Measurements from ENCODE around the gene AMDHD1.

Gene AMDHD1

GRCh38 chr12:95997911-95998510, 54.9 kb downstream of the AMDHD1 start:
- no peaks in the 10 kb centered on the region for H3K27me3 ChIP-seq (ENCODE audit: insufficient read depth, low read length)
- H3K36me3 ChIP-seq (ENCODE audit: insufficient read depth, low read depth, low read length), result peaks cover 17% of the 10 kb centered on the region; the same call in 1 of the 2 replicates
- H3K9ac ChIP-seq (ENCODE audit: low read depth, low read length), result no peak overlapping the region
- H3K4me3 ChIP-seq (ENCODE audit: low read length), result no peak overlapping the region
- H3K4me1 ChIP-seq (ENCODE audit: insufficient read depth, low read length), result 0 out of 2 replicates have a peak, but pooled peaks cover 3% of the 10 kb centered on the region
- H3K9me3 ChIP-seq (ENCODE audit: insufficient read depth, low read depth, low read length), result no peaks in the 10 kb centered on the region
- H3K27ac ChIP-seq (ENCODE audit: low read length), result no peak overlapping the region

- Histone ChIP-seq H3K4me3 (ENCODE audit: low read length) (no peak overlapping the region), H3K9ac (ENCODE audit: low read depth, low read length) (no peak overlapping the region), H3K9me3 (ENCODE audit: insufficient read depth, low read depth, low read length) (no peaks in the 10 kb centered on the region), H3K36me3 (ENCODE audit: insufficient read depth, low read depth, low read length) (peaks cover 25% of the 10 kb centered on the region), H3K27me3 (ENCODE audit: insufficient read depth, low read length) (no peaks in the 10 kb centered on the region), H3K4me1 (ENCODE audit: insufficient read depth, low read length) (0 out of 2 replicates have a peak, but pooled peaks cover 3% of the 10 kb centered on the region), H3K27ac (ENCODE audit: low read length) (no peak overlapping the region)
These were observed 55.6 kb downstream of the AMDHD1 start for GRCh38 chr12:95998611-95999286.

GRCh38 chr12:95999484-95999883, 56.4 kb downstream of the AMDHD1 start:
- H3K4me1 ChIP-seq (ENCODE audit: insufficient read depth, low read length), result 0 out of 2 replicates have a peak, but pooled peaks cover 3% of the 10 kb centered on the region
- no peak overlapping the region for H3K27ac ChIP-seq (ENCODE audit: low read length)
- no peaks in the 10 kb centered on the region for H3K27me3 ChIP-seq (ENCODE audit: insufficient read depth, low read length)
- H3K36me3 ChIP-seq (ENCODE audit: insufficient read depth, low read depth, low read length), result peaks cover 30% of the 10 kb centered on the region
- no peaks in the 10 kb centered on the region for H3K9me3 ChIP-seq (ENCODE audit: insufficient read depth, low read depth, low read length)
- H3K4me3 ChIP-seq (ENCODE audit: low read length), result no peak overlapping the region
- no peak overlapping the region for H3K9ac ChIP-seq (ENCODE audit: low read depth, low read length)

- H3K27me3 ChIP-seq (ENCODE audit: insufficient read depth, low read length), result no peaks in the 10 kb centered on the region
- H3K27ac ChIP-seq (ENCODE audit: low read length), result no peak overlapping the region
- peaks cover 44% of the 10 kb centered on the region for H3K36me3 ChIP-seq (ENCODE audit: insufficient read depth, low read depth, low read length)
- H3K9me3 ChIP-seq (ENCODE audit: insufficient read depth, low read depth, low read length), result no peaks in the 10 kb centered on the region
- H3K4me3 ChIP-seq (ENCODE audit: low read length), result no peak overlapping the region
- H3K9ac ChIP-seq (ENCODE audit: low read depth, low read length), result no peak overlapping the region
- H3K4me1 ChIP-seq (ENCODE audit: insufficient read depth, low read length), result 0 out of 2 replicates have a peak, but pooled peaks cover 3% of the 10 kb centered on the region
These were observed 57.7 kb downstream of the AMDHD1 start for GRCh38 chr12:96000858-96001257.

GRCh38 chr12:96006727-96007126, 63.6 kb downstream of the AMDHD1 start:
- Histone ChIP-seq H3K4me1 (ENCODE audit: insufficient read depth, low read length) (no peaks in the 10 kb centered on the region), H3K27ac (ENCODE audit: low read length) (no peak overlapping the region), H3K9me3 (ENCODE audit: insufficient read depth, low read depth, low read length) (no peaks in the 10 kb centered on the region), H3K4me3 (ENCODE audit: low read length) (no peak overlapping the region), H3K9ac (ENCODE audit: low read depth, low read length) (no peak overlapping the region), H3K27me3 (ENCODE audit: insufficient read depth, low read length) (no peaks in the 10 kb centered on the region), H3K36me3 (ENCODE audit: insufficient read depth, low read depth, low read length) (peaks cover 91% of the 10 kb centered on the region)

- Histone ChIP-seq H3K4me1 (ENCODE audit: insufficient read depth, low read length) (no peaks in the 10 kb centered on the region), H3K27me3 (ENCODE audit: insufficient read depth, low read length) (no peaks in the 10 kb centered on the region), H3K9ac (ENCODE audit: low read depth, low read length) (no peak overlapping the region), H3K27ac (ENCODE audit: low read length) (no peak overlapping the region), H3K36me3 (ENCODE audit: insufficient read depth, low read depth, low read length) (peaks cover 93% of the 10 kb centered on the region), H3K4me3 (ENCODE audit: low read length) (no peak overlapping the region), H3K9me3 (ENCODE audit: insufficient read depth, low read depth, low read length) (no peaks in the 10 kb centered on the region)
These were observed 64.6 kb downstream of the AMDHD1 start for GRCh38 chr12:96007729-96008128.

- Histone ChIP-seq H3K9me3 (ENCODE audit: insufficient read depth, low read depth, low read length) (no peaks in the 10 kb centered on the region), H3K9ac (ENCODE audit: low read depth, low read length) (no peak overlapping the region), H3K27me3 (ENCODE audit: insufficient read depth, low read length) (no peaks in the 10 kb centered on the region), H3K4me1 (ENCODE audit: insufficient read depth, low read length) (no peaks in the 10 kb centered on the region), H3K36me3 (ENCODE audit: insufficient read depth, low read depth, low read length) (peaks cover 94% of the 10 kb centered on the region), H3K4me3 (ENCODE audit: low read length) (no peak overlapping the region), H3K27ac (ENCODE audit: low read length) (no peak overlapping the region)
These were observed 71.9 kb downstream of the AMDHD1 start for GRCh38 chr12:96014943-96015599.

GRCh38 chr12:96015672-96016071, 72.5 kb downstream of the AMDHD1 start:
- Histone ChIP-seq H3K9me3 (ENCODE audit: insufficient read depth, low read depth, low read length) (no peaks in the 10 kb centered on the region), H3K4me3 (ENCODE audit: low read length) (no peak overlapping the region), H3K27ac (ENCODE audit: low read length) (no peak overlapping the region), H3K4me1 (ENCODE audit: insufficient read depth, low read length) (no peaks in the 10 kb centered on the region), H3K27me3 (ENCODE audit: insufficient read depth, low read length) (no peaks in the 10 kb centered on the region), H3K36me3 (ENCODE audit: insufficient read depth, low read depth, low read length) (peaks cover 94% of the 10 kb centered on the region), H3K9ac (ENCODE audit: low read depth, low read length) (no peak overlapping the region)

Measured in iPS-20b (cell line).